HL-60/S4 (cell line): ENCODE data around the gene INSL3.

Experiments used
- in situ Hi-C: fragments of 300-500 bp; cut with MboI; formaldehyde crosslinking; loops from 2 replicates; pipeline ENCODE4 v1.14.3; 2022; ENCODE audit warnings: low sequenced_read_pairs

The INSL3 gene, protein sequence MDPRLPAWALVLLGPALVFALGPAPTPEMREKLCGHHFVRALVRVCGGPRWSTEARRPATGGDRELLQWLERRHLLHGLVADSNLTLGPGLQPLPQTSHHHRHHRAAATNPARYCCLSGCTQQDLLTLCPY

DNA sequence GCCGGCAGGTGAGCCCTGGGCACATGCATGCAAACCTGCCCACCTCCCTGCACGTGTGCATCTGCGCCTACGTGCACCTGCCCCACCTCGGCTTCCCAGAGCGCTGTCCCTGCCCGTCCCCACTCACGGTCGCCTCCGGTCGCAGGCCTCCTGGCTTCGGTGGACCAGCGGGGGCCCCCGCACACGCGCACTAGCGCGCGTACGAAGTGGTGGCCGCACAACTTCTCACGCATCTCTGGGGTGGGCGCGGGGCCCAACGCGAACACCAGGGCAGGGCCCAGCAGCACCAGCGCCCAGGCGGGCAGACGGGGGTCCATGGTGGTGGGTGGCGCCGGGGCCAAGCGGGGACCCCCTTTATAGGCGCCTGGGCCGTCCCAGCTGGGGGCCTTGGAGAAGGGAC is at the start of gene INSL3:
TSS of gene INSL3 (minus strand) at position 330 of the 400 bp plus-strand sequence. CDS start at position 317, 13 bp downstream.
- in situ Hi-C loops, result no loop called here

GRCh38 chr19:17869114-17869608 is 47.8 kb upstream of the INSL3 start:
- in situ Hi-C loops, result loop anchor here (10.0 kb wide), 2 partner anchors 56 to 126 kb away; no protein-coding TSS in a partner anchor

GRCh38 chr19:17868669-17869068 is 47.4 kb upstream of the INSL3 start:
- in situ Hi-C loops, result loop anchor here (10.0 kb wide), 2 partner anchors 56 to 126 kb away; no protein-coding TSS in a partner anchor

DNA sequence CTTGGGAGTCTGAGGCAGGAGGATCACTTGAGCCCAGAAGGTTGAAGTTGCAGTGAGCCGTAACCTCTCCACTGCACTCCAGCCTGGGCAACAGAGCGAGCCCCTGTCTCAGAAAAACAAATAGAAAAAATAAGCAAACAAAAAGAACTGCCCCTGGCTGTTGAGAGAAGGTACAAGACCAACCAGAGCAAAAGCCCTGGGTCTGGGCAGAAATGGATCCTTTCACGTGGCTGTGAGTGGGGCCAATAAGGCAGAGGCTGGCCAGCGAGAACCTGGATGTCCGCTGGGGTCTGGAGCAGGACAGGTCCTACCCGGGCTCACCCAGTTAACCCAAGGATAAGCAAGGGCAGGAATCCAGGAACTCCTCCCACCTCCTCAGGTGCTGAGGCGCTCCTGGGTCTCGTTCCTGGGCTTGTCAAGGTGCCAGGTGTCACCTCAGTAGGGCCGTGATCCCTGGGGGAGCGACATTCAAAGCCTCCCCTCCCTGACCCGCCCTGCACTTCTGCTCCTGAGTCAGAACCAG is 45.7 kb upstream of the INSL3 start:
- in situ Hi-C loops, result loop anchor here (10.0 kb wide), 2 partner anchors 58 to 128 kb away; no protein-coding TSS in a partner anchor

- in situ Hi-C loops, result loop anchor here (10.0 kb wide), 2 partner anchors 58 to 128 kb away; no protein-coding TSS in a partner anchor
These were observed 45.1 kb upstream of the INSL3 start for GRCh38 chr19:17866312-17866963.

GRCh38 chr19:17865364-17866311 is 44.3 kb upstream of the INSL3 start:
- in situ Hi-C loops, result loop anchor here (10.0 kb wide), 2 partner anchors 59 to 129 kb away; no protein-coding TSS in a partner anchor

DNA sequence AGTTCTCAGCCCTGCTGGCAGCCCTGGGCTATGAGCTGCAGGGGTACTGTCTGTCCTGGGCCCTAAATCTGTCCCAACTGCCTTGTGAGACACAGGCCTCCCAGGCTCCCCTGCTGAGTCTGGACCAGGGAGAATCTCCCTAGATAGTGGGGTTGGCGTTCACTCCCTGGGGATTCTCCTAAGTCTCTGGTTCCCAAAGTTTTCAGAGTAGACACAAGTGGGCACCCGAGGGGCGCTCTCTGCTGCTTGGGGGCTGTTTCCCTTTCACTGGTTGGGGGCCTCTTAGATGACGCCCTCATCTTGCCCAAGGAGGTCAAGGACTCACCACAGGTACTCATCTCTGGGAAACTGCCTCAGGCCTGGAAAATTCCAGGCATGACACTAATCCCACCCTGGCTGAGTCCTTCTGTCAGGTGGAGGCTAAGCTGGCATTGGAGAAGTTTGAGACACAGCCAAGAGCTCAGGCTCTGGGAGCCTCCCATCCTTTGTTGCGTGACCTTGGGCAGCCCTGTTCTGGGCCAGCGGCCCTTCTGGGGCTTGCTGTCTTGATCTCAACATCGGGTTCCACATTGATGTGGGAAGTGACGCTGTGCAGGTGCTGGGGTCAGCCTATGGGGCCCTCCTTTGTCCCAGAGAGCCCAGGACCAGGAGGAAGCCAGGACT is 42.3 kb upstream of the INSL3 start:
- in situ Hi-C loops, result loop anchor here (10.0 kb wide), 2 partner anchors 61 to 131 kb away; no protein-coding TSS in a partner anchor

DNA sequence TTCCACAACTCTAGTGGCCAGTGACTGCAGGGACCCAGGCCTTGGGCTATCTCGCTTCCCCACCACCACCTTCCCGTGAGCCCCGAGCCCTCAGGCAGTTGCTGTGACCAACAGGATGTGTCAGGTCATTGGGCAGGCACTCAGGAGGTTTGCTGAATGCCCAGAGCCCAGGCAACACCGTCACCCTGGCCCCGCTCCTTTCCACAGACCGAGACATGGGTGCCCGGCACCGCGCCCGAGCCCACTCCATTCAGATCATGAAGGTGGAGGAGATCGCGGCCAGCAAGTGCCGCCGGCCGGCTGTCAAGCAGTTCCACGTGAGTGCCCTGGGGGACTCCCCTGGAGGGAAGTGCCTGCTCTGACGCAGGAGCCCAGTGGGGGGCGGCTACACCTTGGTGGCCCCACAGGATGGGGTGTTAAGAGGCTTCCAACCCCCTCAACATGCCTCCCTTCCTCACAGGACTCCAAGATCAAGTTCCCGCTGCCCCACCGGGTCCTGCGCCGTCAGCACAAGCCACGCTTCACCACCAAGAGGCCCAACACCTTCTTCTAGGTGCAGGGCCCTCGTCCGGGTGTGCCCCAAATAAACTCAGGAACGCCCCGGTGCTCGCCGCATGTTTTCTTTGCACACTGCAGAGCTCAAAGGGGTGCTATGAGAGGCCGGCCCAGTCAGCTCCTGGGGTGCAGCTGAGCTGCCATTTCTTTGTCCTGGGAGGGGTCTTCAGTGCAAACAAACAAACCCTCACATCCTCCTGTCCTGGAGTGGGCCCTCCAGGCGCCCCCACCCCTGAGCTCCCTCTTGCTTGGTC is 41.6 kb upstream of the INSL3 start:
- in situ Hi-C loops, result loop anchor here (10.0 kb wide), 2 partner anchors 62 to 132 kb away; no protein-coding TSS in a partner anchor

GRCh38 chr19:17861542-17862402 is 40.5 kb upstream of the INSL3 start:
- in situ Hi-C loops, result loop anchor here (10.0 kb wide), 2 partner anchors 63 to 133 kb away; no protein-coding TSS in a partner anchor

DNA sequence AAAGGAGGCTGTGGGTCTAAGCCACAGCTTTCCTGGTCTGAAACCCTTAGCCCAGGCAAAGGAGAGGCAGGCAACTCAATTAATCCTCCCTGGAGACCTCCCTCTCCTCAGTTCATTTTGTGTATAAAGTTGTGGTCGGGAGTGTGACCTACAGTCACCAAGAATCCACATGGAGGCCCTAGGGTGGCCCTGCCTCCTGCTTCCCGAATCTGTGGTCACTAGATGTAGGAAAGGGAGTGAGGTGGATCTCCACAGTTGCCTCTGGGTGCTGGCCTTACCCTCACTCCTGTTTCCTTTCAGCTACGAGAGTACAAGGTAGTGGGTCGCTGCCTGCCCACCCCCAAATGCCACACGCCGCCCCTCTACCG is 39.7 kb upstream of the INSL3 start:
- in situ Hi-C loops, result loop anchor here (10.0 kb wide), 2 partner anchors 64 to 134 kb away; no protein-coding TSS in a partner anchor

DNA sequence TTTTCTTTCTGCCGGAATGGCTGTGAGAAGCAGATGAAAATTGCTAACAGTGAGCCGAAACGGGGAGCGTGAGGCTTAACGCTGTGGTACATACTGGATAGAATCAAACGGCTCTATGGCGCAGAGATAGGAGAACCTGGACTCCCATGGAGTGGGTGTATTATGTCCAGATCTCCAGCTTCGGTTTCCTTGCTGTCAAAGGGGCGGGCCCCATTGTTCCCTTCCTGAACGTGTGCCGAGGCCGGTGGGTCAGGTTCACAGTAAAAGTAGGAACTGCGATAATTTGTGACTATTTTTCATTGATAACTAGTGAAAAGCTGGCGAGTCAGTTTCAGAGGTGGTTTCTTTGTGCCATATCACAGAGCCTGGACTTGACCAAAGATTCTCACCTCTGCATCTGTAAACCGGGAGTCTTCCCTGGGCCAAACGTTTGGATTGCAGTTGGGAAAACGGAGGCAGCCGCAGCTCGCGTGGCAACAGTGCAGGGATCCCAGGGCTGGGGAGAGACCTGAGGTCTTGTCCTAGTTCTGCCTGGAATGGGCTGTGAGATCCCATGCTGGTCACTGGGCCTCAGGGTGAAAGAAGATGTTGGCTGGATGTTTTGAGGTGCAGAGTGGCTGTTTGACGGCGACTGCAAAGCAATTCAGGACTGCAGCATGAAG is 39.1 kb upstream of the INSL3 start:
- in situ Hi-C loops, result loop anchor here (10.0 kb wide), 2 partner anchors 64 to 134 kb away; no protein-coding TSS in a partner anchor

GRCh38 chr19:17859533-17860330 is 38.4 kb upstream of the INSL3 start, which contains the start of gene RPL18A:
Gene RPL18A, plus strand, starts transcription at chr19:17859910. Its CDS starts 47 bp downstream, at chr19:17859957.
- in situ Hi-C loops, result loop anchor here (10.0 kb wide), 3 partner anchors 65 to 395 kb away; partner anchors contain the start of gene NXNL1

- in situ Hi-C loops, result loop anchor here (10.0 kb wide), 1 partner anchor 391 kb away; the partner anchor contains the start of gene NXNL1
These were observed 34.2 kb upstream of the INSL3 start for GRCh38 chr19:17855280-17856152.

DNA sequence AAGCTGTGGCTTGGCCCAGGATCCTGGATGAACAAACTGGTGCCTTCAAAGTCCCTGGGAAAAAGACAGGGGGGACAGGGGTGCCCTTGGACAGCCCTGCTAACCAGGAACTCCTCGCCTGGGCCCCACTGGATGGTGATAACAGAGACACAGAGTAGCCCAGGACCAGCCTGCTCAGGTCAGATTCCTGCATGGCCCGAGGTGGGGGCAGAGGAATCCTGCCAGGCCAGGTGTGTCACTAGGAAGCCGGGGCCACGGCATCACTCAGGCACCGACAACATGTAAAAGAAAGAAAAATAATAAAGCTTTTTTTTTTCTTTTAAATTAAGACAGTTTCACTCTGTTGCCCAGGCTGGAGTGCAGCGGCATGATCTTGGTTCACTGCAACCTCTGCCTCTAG is 32.7 kb upstream of the INSL3 start:
- in situ Hi-C loops, result loop anchor here (10.0 kb wide), 1 partner anchor 389 kb away; the partner anchor contains the start of gene NXNL1

GRCh38 chr19:17848595-17849292 is 27.4 kb upstream of the INSL3 start:
- in situ Hi-C loops, result no loop called here
